HepG2 (cell line): ENCODE data around the gene SC5D. TPM values are rescaled to one million over a fixed set of nuclear protein-coding genes. Genes with fewer than 3 reads are reported as not detected.

Experiments
- ATAC-seq: fragments of 200-7000 bp; cut with Tn5 transposase; 3 replicates; pipeline ENCODE4 v1.9.1; 2020; ENCODE audit warnings: mild to moderate bottlenecking, moderate library complexity
- BruUV-seq: library from RNA; stranded (reverse); fragments of 400-500 nt; replicated peaks from 2 replicates; lab custom pipeline; 2021; lab: Mats Ljungman, UMichigan
- CTCF ChIA-PET: fragments of 300-600 bp; formaldehyde crosslinking; extraction: SDS; loops from one replicate; lab custom pipeline; 2021; ENCODE audit warnings: low total read pairs, inconsistent platforms, low intra/inter-chr PET ratio; lab: Yijun Ruan, JAX
- POLR2A ChIA-PET: fragments of 350-600 bp; sonication (Branson Sonifier 250); formaldehyde crosslinking; loops from one replicate; lab custom pipeline; 2020; ENCODE audit warnings: antibody characterized with exemption, inconsistent platforms; lab: Yijun Ruan, JAX
- DNase-seq: peaks from one replicate; pipeline ENCODE4 v3.0.0-alpha.2; 2015; ENCODE audit warnings: low spot score
- FAIRE-seq: peaks from 3 replicates; lab custom pipeline; 2011; peaks lifted over from hg19 to GRCh38; lab: Jason Lieb, UNC
- H2AFZ ChIP-seq: one replicate; pipeline ENCODE4 v1.6.1; 2011; ENCODE audit warnings: low read length, inconsistent platforms
- H3K27ac ChIP-seq: fragments of 300-600 bp; 3 replicates; pipeline ENCODE4 v1.8.0; 2011; ENCODE audit warnings: mixed run types, mild to moderate bottlenecking, mixed read lengths, low read length, inconsistent platforms; ENCODE audit not compliant: insufficient read depth; ENCODE audit errors: extremely low read length
- H3K27me3 ChIP-seq, 2 experiments: fragments of 200-600 bp in 1 of 2; 2 replicates in 1 of 2; 3 replicates in 1 of 2; pipeline versions ENCODE4 v1.6.0 to v1.8.0; 2011; ENCODE audit warnings: low read length in 2 of 2, mild to moderate bottlenecking in 2 of 2, moderate library complexity in 2 of 2, inconsistent platforms in 1 of 2; ENCODE audit not compliant: insufficient read depth in 2 of 2, control insufficient read depth in 1 of 2
- H3K36me3 ChIP-seq, 2 experiments: fragments of 200-600 bp in 1 of 2; replicated peaks in 1 of 2; 2 replicates in 1 of 2; 3 replicates in 1 of 2; pipeline versions ENCODE4 v1.5.1 to v1.8.0; 2011; ENCODE audit warnings: low read length in 2 of 2, inconsistent platforms in 1 of 2; ENCODE audit not compliant: insufficient read depth in 2 of 2, control insufficient read depth in 1 of 2
- H3K4me1 ChIP-seq: 2 replicates; pipeline ENCODE4 v1.5.1; 2012; ENCODE audit warnings: low read length, inconsistent platforms; ENCODE audit not compliant: insufficient read depth
- H3K4me2 ChIP-seq: 2 replicates; pipeline ENCODE4 v1.6.0; 2011; ENCODE audit warnings: low read depth, low read length, inconsistent platforms
- H3K4me3 ChIP-seq, 3 experiments: fragments of 200-600 bp in 1 of 3; sonication (generic), shearing (Covaris generic) in 1 of 3; replicated peaks in 1 of 3; 2 replicates each; pipeline ENCODE4 v1.5.1; 2011 to 2016; ENCODE audit warnings: low read length in 3 of 3, inconsistent platforms in 2 of 3, low read depth in 2 of 3, mild to moderate bottlenecking in 2 of 3, control low read depth in 1 of 3, mixed read lengths in 1 of 3; ENCODE audit not compliant: insufficient read depth in 1 of 3
- H3K79me2 ChIP-seq: one replicate; pipeline ENCODE4 v1.6.1; 2011; ENCODE audit warnings: low read length, inconsistent platforms; ENCODE audit not compliant: insufficient read depth
- H3K9ac ChIP-seq: 2 replicates; pipeline ENCODE4 v1.6.0; 2011; ENCODE audit warnings: mild to moderate bottlenecking, low read depth, low read length, inconsistent platforms; ENCODE audit not compliant: insufficient read depth
- H3K9me3 ChIP-seq: 2 replicates; pipeline ENCODE4 v1.5.1; 2012; ENCODE audit warnings: mild to moderate bottlenecking, low read length
- H4K20me1 ChIP-seq: 2 replicates; pipeline ENCODE4 v1.6.0; 2011; ENCODE audit warnings: inconsistent platforms, mild to moderate bottlenecking, low read length, moderate library complexity; ENCODE audit not compliant: insufficient read depth
- CHD2 ChIP-seq: IDR thresholded peaks from 2 replicates; pipeline ENCODE4 v1.6.1; 2011; ENCODE audit warnings: low read depth, low read length, improper control_type of control experiment
- GLI4 ChIP-seq: sonication (generic); formaldehyde crosslinking; IDR thresholded peaks from 2 replicates; pipeline ENCODE4 v1.5.1; 2020; ENCODE audit warnings: missing genetic modification reagents, mild to moderate bottlenecking, moderate library complexity, borderline replicate concordance
- GPN1 ChIP-seq: sonication (generic); formaldehyde crosslinking; IDR thresholded peaks from 2 replicates; pipeline ENCODE4 v1.5.1; 2020; ENCODE audit warnings: missing genetic modification reagents, borderline replicate concordance
- HNF4A ChIP-seq: sonication (generic); formaldehyde crosslinking; IDR thresholded peaks from 2 replicates; pipeline ENCODE4 v1.4.0; 2020; ENCODE audit warnings: missing genetic modification reagents
- HOXD1 ChIP-seq: sonication (generic); formaldehyde crosslinking; IDR thresholded peaks from 2 replicates; pipeline ENCODE4 v1.5.0; 2020; ENCODE audit warnings: missing genetic modification reagents
- JUNB ChIP-seq: sonication (generic); formaldehyde crosslinking; IDR thresholded peaks from 2 replicates; pipeline ENCODE4 v1.8.0; 2022; ENCODE audit warnings: missing genetic modification reagents, mild to moderate bottlenecking, borderline replicate concordance
- KDM3A ChIP-seq: IDR thresholded peaks from 2 replicates; pipeline ENCODE4 v1.6.1; 2018; ENCODE audit warnings: low read depth, missing compliant biosample characterization
- MXD3 ChIP-seq: IDR thresholded peaks from 2 replicates; pipeline ENCODE4 v1.6.1; 2016; ENCODE audit warnings: mild to moderate bottlenecking, missing biosample characterization, missing genetic modification reagents
- NR0B2 ChIP-seq: sonication (generic); formaldehyde crosslinking; IDR thresholded peaks from 2 replicates; pipeline ENCODE4 v1.4.0; 2020; ENCODE audit warnings: mild to moderate bottlenecking, missing genetic modification reagents
- RBM39 ChIP-seq: fragments of 200-400 bp; formaldehyde crosslinking; IDR thresholded peaks from one replicate; pipeline ENCODE4 v1.6.1; 2018; ENCODE audit warnings: antibody characterized with exemption, mild to moderate bottlenecking, low read depth, low read length; ENCODE audit not compliant: poor library complexity, severe bottlenecking
- TBX3 ChIP-seq: fragments of 450-650 bp; IDR thresholded peaks from 2 replicates; pipeline ENCODE4 v1.6.1; 2017; ENCODE audit warnings: antibody characterized with exemption, mild to moderate bottlenecking, inconsistent platforms, borderline replicate concordance
- ZNF260 ChIP-seq: sonication (generic); formaldehyde crosslinking; IDR thresholded peaks from 2 replicates; pipeline ENCODE4 v1.4.0; 2020; ENCODE audit warnings: missing genetic modification reagents, low read depth, mild to moderate bottlenecking, borderline replicate concordance
- ZNF282 ChIP-seq: fragments of 450-650 bp; IDR thresholded peaks from 2 replicates; pipeline ENCODE4 v1.6.1; 2018; ENCODE audit not compliant: partially characterized antibody
- ZNF652 ChIP-seq: IDR thresholded peaks from 2 replicates; pipeline ENCODE4 v1.6.1; 2016; ENCODE audit warnings: low read depth, borderline replicate concordance
- ZSCAN9 ChIP-seq: IDR thresholded peaks from 2 replicates; pipeline ENCODE4 v1.6.1; 2016; ENCODE audit warnings: borderline replicate concordance
- WGBS: methylation state at CpG from one replicate; pipeline ENCODE4 v1.1.6; 2017; ENCODE audit warnings: low lambda C conversion rate; 5-methylcytosine and 5-hydroxymethylcytosine counted together
- in situ Hi-C: cut with HindIII; loops from 2 replicates; pipeline ENCODE4 v1.10.0; 2017; ENCODE audit warnings: low pct_unique_long_range_greater_than_20kb; ENCODE audit not compliant: extremely low pct_ligation_motif_present
- intact Hi-C: fragments of 100-400 bp; cut with micrococcal nuclease; formaldehyde crosslinking; loops from one replicate; pipeline ENCODE4 v1.10.0; 2022; ENCODE audit not compliant: unreplicated experiment
- polyA plus RNA-seq, 8 experiments: library from polyadenylated mRNA; depleted of rRNA in 3 of 8; stranded (reverse) in 7 of 8; unstranded in 1 of 8; fragments of >200 nt; fragmentation: Illumina TruSeq in 4 of 8; extraction: Trizol in 4 of 8; gene quantifications; 2 replicates each; pipeline versions ENCODE4 v1.2.1 to v1.2.3, GENCODE V29; 2011 to 2016; ENCODE audit warnings: low read depth in 4 of 8, missing spikeins in 1 of 8, mixed read lengths in 1 of 8; ENCODE audit not compliant: insufficient read depth in 1 of 8
- total RNA-seq, 5 experiments: library from RNA; depleted of rRNA; stranded (reverse); fragments of >200 nt; fragmentation: Illumina TruSeq; extraction: Trizol; gene quantifications; 2 replicates each; pipeline ENCODE4 v1.2.3, GENCODE V29; 2016; ENCODE audit warnings: low read depth in 1 of 5
- TF ChIP-seq, protein P1 (sequence below), 2 experiments: sonication (generic) in 1 of 2; formaldehyde crosslinking in 1 of 2; IDR thresholded peaks; 2 replicates each; pipeline versions ENCODE4 v1.4.0 to v1.6.1; 2016 to 2020; ENCODE audit warnings: borderline replicate concordance in 1 of 2, low read depth in 1 of 2, mild to moderate bottlenecking in 1 of 2, missing genetic modification reagents in 1 of 2

SC5D gene
- total and polyA plus RNA-seq, 2 of the 13 experiments (the other 11 are each of a cell fraction or from before 2014, with no cell fraction given): 84.4 to 155 TPM

GRCh38 chr11:121330614-121331435 lies 38.3 kb downstream of the SC5D start (continued):
- TF ChIP-seq TBX3: no peak
- TF ChIP-seq, all 625 proteins: peak for 0

- Histone ChIP-seq H3K9me3 (no peaks in the 10 kb centered on the region), H3K9ac (no peak overlapping the region), H2AFZ (no peak overlapping the region), H4K20me1 (no peaks in the 10 kb centered on the region), H3K27me3 (peaks cover 0 to 16% of the 10 kb centered on the region in 2 experiments; a peak in 3 of 5 replicates), H3K4me2 (no peak overlapping the region), H3K4me1 (peaks cover 2% of the 10 kb centered on the region), H3K4me3 (no peak overlapping the region), H3K79me2 (no peaks in the 10 kb centered on the region), H3K27ac (no peak overlapping the region), H3K36me3 (no peaks in the 10 kb centered on the region)
- no TSS peak for BruUV-seq
- 0 out of 3 replicates have a peak, but pooled peaks have one; percentile 35 for ATAC-seq
- FAIRE-seq: no peak
- CTCF ChIA-PET: no interaction called here
- in situ Hi-C loops (no loop called here), intact Hi-C loops (no loop called here)
- POLR2A ChIA-PET: no interaction called here
- no peak for DNase-seq
- WGBS: 38% methylated on average over 7 of the region's 7 CpGs
- TF ChIP-seq HNF4A (CRISPR knock-in tag) (no peak), ZNF260 (CRISPR knock-in tag) (no peak), ZNF652 (CRISPR knock-in tag) (no peak), ZSCAN9 (CRISPR knock-in tag) (no peak), JUNB (CRISPR knock-in tag) (no peak), NR0B2 (CRISPR knock-in tag) (no peak), HOXD1 (CRISPR knock-in tag) (no peak), CHD2 (no peak), GPN1 (CRISPR knock-in tag) (no peak), GLI4 (CRISPR knock-in tag) (no peak), MXD3 (CRISPR knock-in tag) (no peak), ZNF282 (no peak), KDM3A (no peak), RBM39 (no peak)
- TF ChIP-seq, protein P1, sequence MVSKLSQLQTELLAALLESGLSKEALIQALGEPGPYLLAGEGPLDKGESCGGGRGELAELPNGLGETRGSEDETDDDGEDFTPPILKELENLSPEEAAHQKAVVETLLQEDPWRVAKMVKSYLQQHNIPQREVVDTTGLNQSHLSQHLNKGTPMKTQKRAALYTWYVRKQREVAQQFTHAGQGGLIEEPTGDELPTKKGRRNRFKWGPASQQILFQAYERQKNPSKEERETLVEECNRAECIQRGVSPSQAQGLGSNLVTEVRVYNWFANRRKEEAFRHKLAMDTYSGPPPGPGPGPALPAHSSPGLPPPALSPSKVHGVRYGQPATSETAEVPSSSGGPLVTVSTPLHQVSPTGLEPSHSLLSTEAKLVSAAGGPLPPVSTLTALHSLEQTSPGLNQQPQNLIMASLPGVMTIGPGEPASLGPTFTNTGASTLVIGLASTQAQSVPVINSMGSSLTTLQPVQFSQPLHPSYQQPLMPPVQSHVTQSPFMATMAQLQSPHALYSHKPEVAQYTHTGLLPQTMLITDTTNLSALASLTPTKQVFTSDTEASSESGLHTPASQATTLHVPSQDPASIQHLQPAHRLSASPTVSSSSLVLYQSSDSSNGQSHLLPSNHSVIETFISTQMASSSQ (IDR thresholded peaks at IDR 0.05; ENCODE audit: low read depth): no peak
- TF ChIP-seq, protein P1 (CRISPR knock-in tag; IDR thresholded peaks at IDR 0.05; ENCODE audit: borderline replicate concordance): no peak
These were observed 42.6 kb downstream of the SC5D start for GRCh38 chr11:121334973-121335710.
